GM23248 (cell line): ENCODE data around the gene CFAP74.

Source experiments
- EZH2 ChIP-seq: fragments of 200-600 bp; sonication (generic); IDR thresholded peaks from 2 replicates; pipeline ENCODE4 v1.6.1; 2018; ENCODE audit warnings: antibody characterized with exemption, mild to moderate bottlenecking; ENCODE audit not compliant: insufficient read depth, poor library complexity, severe bottlenecking
- EZH2phosphoT487 ChIP-seq: fragments of 200-600 bp; sonication (generic); IDR thresholded peaks from 2 replicates; pipeline ENCODE4 v1.6.1; 2018; ENCODE audit warnings: antibody characterized with exemption, moderate library complexity, mild to moderate bottlenecking, low read depth; ENCODE audit not compliant: insufficient read depth

DNA sequence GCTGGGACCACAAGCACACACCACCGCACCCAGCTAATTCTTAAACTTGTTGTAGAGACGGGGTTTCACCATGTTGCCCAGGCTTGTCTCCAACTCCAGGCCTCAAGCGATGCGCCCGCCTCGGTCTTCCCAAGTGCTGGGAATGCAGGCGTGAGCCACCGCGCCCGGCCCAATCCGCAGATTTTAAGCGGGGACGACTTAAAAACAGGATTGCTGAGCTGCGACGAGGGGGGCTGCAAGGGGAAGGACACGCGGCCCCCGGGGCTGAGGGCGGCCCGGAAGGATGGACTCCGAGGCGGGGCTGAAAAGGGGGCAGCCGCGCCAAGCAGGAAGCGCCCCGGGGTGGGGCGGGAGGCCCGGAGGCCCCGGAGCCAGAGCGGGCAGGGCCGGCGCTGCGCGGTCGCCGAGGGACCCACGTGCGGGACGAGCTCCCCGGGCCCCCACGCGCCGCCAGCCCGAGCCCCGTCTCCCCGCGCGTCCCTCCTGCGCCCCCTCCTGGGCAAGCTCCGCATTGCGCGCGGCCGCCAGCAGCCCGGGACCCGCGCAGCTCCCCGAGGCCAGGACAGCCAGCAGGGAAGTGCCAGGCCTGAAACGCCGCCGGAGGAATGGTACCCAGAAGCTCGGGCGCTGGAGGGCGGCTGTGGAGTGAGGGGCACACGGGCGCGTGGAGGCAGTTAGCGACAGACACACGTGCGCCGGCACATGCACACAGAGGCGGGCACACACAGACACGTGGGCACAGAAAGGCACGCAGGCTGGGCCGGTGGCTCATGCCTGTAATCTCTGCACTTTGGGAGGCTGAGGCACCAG, 41.1 kb upstream of the CFAP74 start:
- no peak for TF ChIP-seq EZH2
- no peak for TF ChIP-seq EZH2phosphoT487
